HG03354 (cell line): Measurements from ENCODE around the gene CRELD2.

Experiments used
- ATAC-seq: cut with Tn5 transposase; IDR thresholded peaks from one replicate; pipeline ENCODE4 v1.9.1; 2021; ENCODE audit warnings: mild to moderate bottlenecking; ENCODE audit not compliant: unreplicated experiment, poor library complexity, severe bottlenecking

Gene CRELD2

DNA sequence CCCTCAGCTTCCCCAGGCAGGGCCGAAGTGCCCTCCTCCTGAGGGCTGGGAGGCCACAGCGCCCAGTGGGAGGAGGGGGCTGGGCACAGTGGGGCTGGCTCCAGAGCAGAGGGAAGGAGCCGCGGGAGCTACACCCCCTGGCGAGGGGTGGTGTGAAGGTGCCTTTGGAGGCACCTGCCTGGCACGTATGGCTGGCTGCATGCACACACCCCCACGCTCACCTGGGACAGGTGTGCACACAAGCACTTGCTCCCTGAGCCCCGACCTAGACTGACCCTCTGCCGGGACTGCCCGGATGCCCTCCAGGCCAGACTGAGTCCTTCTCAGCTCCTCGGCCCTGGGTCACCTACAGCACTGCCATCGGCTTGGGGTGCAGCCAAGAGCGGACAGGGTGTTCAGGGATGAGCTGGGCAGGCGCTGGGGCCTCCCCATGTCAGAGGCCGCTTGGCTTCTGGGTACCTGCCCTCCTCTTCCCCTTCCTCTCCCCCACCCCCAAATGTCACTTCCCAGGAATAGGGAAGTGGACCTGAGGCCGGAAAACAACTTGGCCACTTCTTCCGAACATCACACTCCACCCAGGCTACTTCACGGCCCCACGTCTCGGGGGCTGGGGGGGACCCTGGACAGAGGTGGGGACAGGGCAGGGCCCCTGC lies 34.7 kb downstream of the CRELD2 start:
- ATAC-seq: no peak

DNA sequence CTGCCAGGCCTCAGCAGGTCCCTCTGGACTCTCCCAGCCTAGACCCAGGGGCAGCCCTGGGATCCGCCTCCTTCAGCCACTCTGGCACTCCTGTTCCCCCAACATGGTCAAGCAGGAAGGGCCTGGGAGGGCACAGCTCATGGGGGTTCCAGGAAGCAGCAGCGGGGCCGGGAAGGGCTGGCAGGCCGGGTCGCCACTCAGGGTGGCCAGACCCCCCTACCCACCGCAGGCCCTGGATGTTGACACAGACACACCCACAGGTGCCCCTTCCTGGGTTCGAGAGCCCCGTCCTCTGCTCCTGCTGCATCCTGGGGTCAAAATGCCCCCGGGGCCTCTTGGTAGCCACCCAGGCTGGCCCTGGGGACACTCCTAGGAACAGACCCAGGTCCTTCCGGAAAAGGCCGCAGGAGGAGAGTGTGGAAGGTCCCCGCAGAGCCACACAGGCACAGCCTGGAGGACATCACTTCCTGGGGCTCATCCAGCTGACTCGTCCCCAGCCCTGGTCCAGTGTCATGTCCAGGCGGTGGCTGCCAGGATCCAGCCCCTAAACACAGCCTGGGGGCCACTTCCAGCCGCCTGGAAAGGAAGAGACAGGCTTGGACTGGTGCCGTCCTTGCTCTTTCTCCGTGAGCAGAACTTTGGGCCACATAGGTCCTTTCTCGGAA lies 35.4 kb downstream of the CRELD2 start:
- no peak for ATAC-seq

DNA sequence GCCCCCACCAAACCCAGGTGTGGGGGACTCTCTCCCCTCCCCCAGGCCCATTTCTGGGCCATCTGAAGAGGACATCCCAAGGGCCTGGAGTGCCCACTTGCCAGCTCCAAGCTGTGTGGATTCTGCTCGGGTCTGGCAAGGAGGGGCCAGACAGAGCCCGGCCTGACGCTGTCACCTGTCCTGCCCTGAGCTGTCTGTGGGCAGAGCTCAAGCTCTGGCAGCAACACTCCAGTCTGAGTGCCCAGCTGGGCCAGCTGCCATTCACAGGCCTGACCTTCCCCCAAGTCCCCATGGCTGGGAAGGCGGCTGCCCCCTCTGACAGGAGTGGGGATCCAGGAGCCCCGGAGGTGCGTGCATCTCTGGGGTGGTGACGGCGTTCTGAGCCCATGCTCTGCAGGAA lies 35.9 kb downstream of the CRELD2 start:
- no peak for ATAC-seq

DNA sequence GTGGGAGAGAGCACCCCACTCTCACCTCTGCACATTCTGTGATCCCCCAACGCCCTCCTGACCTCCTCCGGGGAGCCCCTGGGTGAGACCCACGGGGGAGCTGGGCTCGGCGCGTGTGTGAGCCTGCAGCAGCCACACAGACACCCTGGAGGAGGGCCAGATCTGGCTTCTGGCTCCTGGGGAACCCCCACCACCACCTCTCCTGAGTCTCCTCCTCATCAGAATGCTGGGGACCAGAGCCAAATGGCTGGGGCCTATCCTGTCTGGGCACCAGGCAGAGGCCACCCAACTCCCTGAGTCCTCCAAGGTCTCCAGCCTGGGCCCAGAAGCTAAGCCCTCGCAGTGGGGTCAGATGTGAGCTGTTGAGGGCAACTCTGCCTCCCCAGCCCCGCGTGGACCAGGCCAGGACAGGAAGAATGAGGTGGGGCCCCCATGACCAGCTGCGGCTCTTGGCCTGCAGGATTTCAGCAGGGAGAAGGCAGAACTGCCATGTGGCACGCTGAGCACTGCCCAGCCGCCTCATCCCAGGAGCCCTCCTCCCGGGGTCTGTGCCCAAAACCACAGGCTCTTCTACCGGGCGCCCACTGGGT lies 36.7 kb downstream of the CRELD2 start:
- ATAC-seq: no peak

DNA sequence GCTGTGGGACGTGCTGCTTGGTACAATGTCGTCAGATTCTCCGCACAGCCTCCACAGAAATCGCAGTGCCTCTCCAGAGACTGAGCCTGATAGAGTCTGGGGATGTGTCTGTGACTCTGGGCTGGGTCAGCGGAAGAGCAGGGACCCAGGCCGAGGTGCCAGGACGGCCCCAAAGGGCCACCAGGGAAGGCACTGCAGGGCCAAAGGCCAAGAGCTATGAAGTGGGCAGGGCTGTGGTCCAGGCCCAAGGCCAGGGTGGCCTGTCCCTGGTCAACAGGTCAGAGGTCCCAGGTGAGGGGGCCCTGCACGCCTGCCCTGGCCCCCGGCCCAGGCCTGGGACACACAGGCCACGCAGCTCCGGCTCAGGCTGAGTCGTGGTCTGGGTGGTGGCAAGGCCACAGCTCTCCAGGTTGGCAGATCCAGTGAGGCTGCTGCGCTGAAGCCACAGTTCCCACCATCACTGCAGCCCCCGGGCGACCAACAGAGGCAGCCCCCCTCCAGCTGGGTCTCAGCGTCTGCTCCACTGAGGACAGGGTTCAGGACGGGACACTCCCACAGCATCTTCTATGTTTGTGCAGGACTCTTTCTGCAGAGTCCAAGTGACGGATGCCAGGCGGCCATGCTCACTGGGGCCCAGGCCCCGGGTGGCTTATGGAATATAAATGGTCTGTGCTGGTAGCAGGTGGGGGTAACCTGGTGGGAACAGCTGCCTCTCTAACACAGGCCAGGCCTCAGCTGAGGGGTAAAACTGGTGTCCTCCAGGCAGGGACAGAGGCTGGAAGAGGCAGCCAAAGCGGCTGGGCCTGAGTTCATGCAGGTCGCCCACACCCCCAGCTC lies 37.4 kb downstream of the CRELD2 start:
- ATAC-seq: no peak

DNA sequence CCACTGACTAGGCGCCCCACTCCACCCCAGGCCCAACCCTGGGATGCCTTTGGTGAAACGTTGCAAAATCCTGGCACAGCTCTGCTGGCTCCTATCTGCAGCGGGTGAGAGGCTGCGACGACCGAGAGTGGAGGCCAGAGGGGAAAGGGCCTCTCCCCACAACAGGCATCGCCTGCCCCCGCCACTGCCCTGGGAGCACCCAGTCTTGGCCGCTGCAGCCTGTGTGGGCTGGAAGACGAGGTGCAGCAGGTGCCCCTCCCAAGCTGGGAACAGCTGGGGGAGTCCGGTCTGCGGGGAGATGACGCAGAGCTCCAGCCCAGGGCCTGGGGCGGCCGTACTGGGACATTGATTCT lies 38.0 kb downstream of the CRELD2 start:
- no peak for ATAC-seq

DNA sequence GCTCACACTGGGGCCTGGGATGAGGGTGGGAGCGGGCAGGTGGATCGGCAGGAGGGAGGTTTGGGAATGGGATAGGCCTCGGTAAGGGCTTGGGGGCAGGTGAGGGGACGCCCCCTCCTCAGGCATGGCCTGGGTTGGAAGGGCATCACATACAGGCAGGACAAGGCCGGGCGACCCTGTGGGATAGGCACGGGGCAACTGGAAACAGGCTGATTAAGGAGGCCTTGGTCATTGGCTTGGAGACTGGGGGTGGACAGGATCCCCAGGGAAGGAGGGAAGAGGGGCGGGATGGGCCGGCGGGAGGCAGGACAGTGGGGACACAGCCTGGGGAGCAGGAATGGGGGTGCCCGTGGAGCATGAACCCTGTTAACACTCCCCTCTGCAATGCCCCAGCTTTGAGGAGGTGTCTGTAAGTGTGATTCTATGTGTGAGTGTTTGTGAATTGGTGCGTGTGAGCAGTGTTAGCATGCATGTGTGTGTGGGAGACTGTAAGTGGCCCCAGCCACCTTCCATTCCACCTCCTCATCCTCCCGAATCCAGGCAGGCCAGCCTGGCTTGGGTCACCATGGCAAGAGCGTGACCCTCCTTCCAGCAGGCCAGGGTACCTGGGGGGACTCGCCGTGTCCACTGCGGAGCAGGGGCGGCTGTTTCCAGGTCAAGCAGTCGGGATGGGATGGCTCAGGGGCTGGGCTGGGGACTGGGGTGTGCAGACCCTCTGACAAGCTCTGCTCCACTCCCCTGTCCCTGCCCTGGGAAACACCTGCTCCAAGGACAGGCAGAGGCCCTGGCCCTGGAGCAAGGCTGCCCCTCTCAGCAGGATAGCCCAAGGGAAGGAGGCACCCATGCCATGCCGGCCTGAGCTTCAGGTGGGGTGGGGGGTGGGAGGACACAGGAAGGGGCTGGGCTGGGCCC lies 38.7 kb downstream of the CRELD2 start:
- no peak for ATAC-seq

DNA sequence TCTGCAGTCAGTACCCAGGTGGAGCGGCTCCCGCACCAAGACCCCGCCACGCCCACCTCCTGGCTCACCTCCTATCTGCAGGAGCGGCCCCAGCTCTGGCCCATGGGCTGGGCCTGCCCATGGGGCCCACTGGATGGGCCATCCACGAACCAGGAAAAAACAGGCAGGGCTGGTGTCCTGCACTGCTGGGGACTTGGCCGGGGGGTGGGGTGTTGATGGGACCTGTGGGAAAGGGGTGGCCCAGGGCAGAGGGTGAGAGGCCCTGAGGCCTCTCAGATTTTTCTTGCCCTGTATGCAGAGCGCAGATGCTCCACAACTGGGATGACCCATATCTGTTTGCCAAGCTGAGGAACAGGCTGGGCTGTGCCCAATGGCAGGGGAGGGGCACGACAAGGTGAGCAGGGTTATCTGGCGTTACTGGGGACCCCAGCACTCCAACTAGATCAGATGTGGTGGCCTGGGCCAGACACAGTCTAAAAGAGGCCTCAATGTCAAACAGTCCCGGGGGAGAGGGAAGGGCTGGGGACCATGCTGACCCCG lies 39.5 kb downstream of the CRELD2 start:
- no peak for ATAC-seq

DNA sequence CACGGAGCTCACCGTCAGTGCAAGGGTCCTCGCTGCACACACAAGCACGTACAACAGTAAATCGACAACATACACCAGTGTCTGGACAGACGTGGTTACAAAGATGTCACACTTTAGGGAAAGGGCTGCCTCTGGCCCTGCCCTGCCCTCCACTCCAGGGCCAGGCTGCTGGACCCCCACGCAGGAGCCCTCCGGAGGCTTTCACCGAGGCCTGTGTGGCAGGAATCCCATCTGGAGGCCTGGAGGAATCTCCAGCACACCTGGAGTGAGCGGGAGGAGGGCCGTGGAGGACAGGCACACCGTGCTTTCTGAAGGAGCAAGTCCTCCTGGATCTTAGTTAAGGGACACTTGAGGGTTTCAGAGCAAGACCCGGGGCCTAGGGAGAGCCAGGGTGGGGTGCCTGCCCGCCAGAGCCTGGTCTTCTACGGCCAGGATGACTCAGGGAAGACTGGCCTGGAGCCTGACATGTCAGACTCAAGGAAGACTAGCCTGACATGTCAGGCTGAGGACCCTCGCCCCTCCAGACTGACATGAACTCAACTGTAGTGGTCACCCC lies 40.0 kb downstream of the CRELD2 start:
- no peak for ATAC-seq

DNA sequence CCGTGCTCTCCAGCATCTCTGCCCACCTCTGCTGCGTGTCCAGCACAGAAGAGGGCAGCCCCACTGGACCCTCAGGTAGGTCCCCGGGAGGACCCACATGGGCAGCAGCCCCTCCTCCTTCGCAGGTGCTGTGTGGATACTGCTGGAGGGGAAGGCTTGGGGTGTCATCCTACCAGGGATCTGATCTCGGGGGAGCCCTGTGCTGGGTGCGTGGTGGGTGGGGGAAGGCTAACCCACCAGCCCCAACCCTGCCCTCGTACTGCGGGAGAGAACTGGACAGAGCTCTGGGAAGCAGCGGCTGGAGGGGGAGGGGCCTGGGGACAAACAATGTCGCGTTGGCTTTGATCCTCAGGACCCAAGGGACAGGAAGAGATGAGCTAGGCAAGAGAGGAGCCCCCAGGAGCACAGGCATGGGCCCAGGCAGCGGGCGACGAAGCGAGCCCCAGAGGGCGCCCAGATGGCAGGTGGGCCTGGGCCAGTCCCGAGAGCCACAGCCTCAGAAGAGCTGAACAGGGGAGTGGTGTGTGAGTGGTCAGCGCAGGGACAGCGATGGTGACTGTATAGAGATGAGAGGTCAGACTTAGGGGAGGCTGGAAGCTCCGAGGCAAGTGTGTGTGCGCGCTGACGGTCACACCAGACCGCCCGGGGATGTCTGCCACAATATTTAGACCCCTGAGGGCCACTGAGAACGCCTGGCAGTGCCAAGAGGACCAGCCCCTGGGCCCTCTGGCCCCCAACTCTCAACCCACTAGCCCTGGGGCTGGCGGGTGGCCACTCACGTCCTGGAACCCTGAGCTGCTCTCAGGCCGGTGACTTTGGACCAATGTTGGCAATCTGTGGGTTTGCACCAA lies 40.7 kb downstream of the CRELD2 start:
- no peak for ATAC-seq

DNA sequence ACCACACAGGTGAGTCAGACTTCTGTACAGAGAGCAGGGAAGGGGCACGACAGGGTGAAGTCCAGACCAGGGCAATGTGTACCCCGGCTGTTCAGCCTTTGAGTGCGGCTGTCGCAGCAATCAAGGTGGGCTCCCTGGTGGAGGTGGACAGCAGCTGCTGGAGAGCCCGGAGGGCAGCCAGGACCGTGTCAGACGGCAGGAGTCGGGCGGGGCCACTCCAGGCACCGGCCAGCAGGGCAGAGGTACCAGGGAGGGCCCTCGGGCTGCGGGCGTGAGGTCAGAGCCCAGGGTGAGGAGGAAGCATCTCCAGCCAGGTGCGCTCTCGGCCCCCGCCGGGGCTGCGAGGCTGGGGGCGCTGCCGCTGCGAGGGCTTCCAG lies 41.3 kb downstream of the CRELD2 start:
- peak; percentile 21 for ATAC-seq

DNA sequence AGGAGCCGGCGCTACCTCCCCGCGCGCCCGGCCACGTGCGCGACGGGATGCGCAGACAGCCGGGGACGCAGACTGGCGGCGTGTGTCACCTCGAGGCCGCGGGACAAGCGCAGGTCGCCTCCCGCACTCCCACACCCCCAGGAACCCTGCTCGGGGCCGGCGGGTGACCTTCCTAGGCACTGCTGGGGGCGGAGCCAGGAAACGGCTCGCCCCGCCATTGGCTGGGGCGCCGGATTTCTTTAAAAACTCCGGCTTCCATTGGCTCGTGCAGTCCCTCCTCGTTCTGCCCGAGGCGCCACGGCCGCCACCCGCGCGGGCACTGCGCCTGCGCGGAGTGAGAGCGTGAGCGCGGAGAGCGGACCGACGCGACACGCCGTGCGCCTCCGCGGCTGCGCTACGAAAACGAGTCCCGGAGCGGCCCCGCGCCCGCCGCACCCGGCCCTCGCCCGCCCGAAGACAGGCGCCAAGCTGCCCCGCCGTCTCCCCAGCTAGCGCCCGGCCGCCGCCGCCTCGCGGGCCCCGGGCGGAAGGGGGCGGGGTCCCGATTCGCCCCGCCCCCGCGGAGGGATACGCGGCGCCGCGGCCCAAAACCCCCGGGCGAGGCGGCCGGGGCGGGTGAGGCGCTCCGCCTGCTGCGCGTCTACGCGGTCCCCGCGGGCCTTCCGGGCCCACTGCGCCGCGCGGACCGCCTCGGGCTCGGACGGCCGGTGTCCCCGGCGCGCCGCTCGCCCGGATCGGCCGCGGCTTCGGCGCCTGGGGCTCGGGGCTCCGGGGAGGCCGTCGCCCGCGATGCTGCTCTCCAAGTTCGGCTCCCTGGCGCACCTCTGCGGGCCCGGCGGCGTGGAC lies 41.9 kb downstream of the CRELD2 start, which contains the start of gene PIM3:
PIM3 (plus strand) TSS at position 614 of the 846 bp plus-strand sequence; CDS start at position 790, 176 bp downstream.
- peak; percentile 74 for ATAC-seq

DNA sequence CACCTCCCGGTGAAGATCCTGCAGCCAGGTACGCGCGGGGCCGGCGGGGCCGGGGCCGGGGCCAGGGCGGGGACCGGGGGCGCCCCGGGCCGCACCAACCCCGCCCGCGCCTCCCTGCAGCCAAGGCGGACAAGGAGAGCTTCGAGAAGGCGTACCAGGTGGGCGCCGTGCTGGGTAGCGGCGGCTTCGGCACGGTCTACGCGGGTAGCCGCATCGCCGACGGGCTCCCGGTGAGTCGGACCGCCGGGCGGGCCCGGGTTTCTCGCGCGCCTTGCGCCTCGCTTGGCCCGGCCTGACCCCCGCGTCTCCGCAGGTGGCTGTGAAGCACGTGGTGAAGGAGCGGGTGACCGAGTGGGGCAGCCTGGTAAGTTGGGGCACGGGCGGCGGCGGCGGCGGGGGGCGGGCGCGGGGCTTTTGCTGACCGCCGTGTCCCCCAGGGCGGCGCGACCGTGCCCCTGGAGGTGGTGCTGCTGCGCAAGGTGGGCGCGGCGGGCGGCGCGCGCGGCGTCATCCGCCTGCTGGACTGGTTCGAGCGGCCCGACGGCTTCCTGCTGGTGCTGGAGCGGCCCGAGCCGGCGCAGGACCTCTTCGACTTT lies 42.7 kb downstream of the CRELD2 start:
- peak; percentile 1 for ATAC-seq

DNA sequence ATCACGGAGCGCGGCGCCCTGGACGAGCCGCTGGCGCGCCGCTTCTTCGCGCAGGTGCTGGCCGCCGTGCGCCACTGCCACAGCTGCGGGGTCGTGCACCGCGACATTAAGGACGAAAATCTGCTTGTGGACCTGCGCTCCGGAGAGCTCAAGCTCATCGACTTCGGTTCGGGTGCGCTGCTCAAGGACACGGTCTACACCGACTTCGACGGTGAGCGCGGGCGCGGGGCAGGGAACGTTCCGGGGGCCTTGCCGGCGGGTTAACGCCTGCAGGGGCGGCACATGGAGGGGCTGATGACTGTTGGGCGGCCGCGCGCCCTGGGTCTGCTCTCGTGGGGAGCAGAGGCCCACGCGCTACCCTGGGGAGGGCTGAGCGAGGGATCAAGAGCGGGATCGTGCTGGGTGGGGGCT lies 43.2 kb downstream of the CRELD2 start:
- ATAC-seq: no peak

DNA sequence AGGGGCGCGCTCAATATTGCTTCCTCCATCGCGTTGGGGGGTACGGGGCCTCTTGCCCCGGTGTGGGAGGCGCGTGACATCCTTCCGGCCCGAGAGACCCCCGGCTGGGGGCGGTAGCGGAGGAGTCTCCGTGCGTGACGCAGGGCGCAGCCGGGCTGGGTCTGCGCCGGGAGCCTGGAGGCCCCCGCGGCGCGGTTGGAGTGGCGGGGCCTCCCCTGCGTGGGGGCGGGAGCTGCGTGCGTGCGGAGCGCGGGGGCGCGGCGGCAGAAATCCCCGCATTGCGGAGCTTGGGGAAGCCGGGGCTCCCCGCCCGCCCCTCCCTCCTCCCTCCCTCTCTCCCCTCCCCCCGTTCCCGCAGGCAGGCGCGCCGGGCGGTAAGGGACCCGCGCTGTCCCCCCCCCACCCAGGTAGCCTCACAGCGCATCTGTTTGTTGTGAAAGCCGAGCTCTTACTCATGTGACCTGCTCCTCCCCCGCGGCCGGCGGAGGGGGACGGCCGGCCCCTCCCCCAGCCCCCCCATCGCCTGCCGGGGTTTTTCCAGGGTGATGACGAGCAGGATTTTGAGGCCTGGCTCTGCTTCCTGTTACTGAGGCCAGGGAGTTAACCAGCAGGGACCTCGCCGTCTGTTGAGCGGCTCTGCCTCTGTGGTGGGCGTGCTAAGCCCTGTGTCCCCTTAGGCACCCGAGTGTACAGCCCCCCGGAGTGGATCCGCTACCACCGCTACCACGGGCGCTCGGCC lies 43.7 kb downstream of the CRELD2 start:
- ATAC-seq: peak; percentile 26
